Islet of Langerhans (tissue), 1 donor: Measurements from ENCODE around the gene TSPAN7.

Experiments used
- FAIRE-seq: peaks from one replicate; lab custom pipeline; 2011; peaks lifted over from hg19 to GRCh38; lab: Jason Lieb, UNC

TSPAN7 gene

GRCh38 chrX:38561126-38561868, at the start of gene TSPAN7:
TSS of gene TSPAN7 (plus strand) at chrX:38561542. CDS start at chrX:38561547, 5 bp downstream.
- no peak for FAIRE-seq

DNA sequence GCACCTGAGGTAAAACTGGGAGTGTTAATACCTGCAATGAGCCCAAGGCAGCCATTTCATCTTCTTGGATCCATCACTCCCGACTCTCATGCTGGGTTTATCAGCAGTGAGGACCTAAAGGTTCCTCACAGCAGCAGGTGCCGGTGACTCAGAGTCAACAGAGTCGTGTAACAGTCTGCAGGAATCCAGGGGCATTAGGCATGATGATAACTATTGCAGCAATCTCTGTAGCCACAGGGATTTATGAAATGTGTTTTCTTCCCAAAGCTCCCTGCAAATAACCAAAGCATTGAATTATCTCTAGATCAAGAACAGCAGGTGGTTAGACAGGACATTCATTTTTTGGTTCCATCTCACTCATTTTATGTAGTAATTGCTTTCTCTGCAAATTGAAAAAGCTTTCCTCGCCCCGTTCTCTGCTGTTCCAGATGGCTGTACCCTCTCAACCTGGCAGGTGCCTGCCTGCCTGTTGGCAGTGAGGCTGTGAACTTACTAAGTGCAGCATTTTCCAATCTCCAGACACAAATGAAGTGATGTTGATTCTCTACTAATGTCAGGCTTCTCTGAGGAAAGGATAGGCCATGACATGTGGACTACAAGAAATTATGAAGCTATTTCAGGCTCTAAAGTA, 48.1 kb upstream of the TSPAN7 start:
- no peak for FAIRE-seq

DNA sequence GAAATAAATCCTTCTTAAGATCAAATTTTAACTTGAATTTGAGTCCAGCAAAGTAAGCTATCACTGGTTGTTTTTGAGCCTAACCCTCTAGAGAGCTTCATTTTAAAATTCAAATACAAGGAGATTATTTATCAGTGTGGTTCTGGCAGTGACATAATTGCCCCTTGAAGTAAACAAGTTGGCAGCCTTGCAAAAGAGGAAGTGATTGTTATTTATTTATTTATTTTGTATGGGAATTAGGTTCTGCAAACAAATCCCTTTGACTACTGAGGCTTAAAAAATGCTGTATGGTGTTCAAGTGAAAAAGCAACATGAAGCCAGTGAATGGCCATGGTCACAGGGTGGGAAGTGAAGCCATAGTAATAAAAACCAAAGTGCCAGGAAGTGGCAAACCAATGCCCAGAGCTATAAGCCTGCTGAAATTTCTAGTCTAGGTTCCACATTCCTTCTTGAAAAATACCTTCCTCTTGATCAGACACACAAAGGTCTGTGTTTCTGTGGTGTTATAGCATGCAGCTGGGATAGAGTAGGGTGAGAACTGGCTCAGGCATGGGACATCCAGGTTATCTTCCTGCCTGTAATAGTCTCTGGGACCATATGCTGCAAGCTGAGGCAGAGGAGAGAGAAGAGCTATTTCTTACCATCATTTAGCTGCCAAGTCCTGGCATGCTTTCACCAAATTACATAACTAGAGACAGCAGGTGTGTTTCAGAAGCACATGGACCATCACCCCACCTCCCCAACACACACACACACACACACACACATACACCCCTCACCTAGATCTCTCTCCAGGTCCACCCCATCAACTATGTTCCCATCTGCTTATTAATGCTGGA, 47.1 kb upstream of the TSPAN7 start:
- FAIRE-seq, result no peak

GRCh38 chrX:38515291-38515690, 46.1 kb upstream of the TSPAN7 start:
- no peak for FAIRE-seq

GRCh38 chrX:38516196-38516774, 45.1 kb upstream of the TSPAN7 start:
- FAIRE-seq, result no peak

DNA sequence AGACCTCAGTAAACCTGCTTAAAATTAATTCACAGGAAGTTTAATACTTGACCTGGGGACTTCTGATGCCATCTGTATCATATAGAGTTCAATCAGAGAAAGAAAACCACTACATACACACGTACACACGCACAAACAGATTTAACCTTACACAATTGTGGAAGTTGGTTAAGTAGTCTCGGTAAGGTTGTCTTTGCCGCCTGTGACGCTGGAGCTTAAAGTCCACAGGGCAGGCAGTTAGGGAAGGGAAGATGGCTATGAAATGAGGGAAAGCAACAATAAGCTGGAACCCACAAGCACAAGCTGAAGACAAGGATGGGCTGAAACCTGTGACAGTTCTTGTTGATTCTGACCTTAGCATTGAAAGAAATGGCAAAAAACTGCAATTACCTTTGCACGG, 41.7 kb upstream of the TSPAN7 start:
- FAIRE-seq, result no peak

DNA sequence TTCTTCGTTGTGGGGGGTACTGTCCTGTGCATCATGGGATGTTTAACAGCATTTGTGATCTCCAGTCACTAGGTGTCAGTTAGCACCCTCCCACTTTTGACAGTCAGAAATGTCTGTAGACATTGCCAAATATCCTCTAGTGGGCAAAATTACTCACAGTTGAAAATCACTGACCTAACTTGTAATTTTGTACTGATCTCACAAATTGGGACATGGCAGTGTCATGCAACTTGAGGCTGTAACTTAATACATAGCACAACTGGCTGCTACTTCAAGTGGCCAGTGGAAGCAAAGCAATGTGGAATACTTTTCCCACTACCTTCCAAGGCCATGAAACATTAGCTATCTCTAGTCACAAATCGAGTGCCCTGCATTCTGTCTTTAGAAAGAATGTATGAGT, 23.2 kb upstream of the TSPAN7 start:
- FAIRE-seq, result no peak

- no peak for FAIRE-seq
Measured at GRCh38 chrX:38539748-38540147, 21.6 kb upstream of the TSPAN7 start.

- no peak for FAIRE-seq
Measured at GRCh38 chrX:38548508-38548907, 12.8 kb upstream of the TSPAN7 start.

DNA sequence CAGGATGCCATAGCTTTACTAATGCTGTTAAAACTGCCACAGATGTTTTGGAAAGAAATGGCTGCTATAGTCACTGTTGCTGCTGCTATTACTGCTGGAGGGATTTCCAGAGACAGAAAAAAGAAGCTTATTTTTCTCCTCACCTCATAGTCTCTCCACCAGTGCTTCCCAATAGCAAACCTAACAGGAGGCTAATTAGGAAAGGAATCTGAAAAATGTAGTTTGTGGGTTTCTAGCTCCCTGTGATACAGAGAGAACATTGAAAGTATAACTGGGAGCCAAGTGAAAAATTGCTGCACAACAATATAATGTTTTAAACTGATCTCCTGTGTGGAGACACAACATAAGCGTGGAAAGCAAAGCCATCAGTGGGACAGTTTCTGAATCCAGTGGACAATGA, 8.6 kb upstream of the TSPAN7 start:
- no peak for FAIRE-seq

GRCh38 chrX:38558686-38559085, 2.7 kb upstream of the TSPAN7 start:
- FAIRE-seq, result no peak

GRCh38 chrX:38560776-38561125, 591 bp upstream of the TSPAN7 start:
- FAIRE-seq, result peak; percentile 24

DNA sequence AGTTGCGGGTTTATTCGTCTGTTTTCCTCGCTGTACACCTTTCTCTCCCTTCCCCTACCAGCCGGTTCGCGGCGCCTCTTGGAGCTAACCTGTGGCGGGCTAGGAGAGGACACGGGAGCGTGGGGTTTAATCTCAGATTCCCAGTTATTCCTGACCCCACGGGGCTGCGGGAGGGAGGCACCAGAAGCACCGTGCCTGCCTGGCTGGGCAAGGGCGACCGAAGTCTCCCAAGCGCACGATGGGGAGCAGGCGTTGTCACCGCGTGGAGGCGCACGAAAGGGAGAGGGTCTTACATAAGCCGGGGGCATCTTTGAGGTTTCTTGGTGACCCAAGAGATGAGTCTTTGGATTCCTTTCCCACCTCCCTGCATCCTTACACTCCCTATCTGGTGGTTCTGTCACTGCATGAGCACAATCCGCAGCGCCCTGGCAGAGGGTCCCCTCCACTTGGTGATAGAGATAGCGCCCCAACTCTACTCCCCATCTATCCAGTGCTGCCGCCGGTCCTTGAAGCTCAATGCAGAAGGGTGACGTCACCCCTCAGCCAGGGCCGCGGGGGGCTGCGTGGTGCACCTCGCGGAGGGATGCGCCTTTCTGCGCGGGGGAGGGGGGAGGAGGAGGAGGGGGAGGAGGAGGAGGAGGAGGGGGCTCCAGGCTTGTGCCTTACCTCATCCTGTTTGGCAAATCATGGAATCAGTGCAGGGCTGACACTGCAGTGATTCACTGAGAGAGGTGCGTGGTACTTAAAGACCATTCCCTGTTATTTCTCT, 793 bp downstream of the TSPAN7 start:
- no peak for FAIRE-seq

- FAIRE-seq, result no peak
Measured at GRCh38 chrX:38563030-38563429, 1.7 kb downstream of the TSPAN7 start.

DNA sequence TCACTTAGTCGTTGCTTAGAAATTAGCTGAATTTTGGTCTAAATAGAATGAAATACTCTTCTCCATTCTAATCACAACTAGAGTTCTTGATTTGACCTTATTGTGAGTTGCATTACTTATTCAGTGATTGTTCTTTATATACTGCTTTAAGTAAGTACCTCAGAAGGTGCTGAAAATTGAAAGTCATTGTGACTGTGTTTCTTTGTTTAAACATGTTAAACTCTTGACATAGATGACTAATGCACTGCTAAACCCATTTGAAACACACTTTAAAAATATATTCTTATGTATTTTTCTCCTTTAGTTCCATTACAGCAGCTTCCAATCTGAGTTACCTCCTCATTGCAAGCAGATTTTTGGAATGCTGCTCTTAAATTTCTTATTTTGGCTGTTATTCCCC, 9.1 kb downstream of the TSPAN7 start:
- FAIRE-seq, result no peak

DNA sequence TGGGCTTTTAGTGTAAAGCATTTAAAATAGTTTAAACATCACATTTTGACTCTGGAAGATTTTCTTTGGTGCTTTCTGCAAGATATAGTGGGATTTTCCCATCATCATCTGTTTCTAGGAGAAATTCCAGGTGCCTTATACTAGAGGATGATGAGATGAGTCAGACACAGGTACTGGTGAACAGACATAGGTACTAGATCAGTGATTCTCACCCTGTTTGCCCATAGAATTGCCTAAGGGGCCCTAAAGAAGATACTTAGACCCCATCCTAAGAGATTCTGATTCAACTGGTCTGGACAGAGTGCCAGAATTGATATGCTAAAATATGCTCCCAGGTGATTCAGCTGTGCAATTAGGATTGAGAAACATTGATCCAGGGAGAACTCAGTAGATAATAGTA, 9.7 kb downstream of the TSPAN7 start:
- no peak for FAIRE-seq

DNA sequence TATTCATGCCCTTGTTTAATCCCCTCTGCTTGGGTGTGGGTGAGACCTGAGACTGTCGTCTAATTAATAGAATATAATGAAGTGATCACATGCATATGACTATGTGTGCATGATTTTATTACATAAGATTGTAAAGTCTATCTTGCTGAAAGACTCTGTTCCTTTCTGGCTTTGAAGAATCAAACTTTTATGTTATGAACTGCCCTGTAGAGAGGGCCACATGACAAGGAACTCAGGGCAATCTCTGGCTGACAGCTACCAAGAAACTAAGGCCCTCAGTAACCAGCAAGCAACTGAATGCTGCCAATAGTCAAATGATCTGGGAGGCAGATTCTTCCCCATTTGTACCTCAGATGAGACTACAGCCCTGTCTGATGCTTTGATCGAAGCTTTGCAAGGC, 13.5 kb downstream of the TSPAN7 start:
- FAIRE-seq, result no peak

GRCh38 chrX:38575888-38576287, 14.5 kb downstream of the TSPAN7 start:
- peak; percentile 70 for FAIRE-seq

DNA sequence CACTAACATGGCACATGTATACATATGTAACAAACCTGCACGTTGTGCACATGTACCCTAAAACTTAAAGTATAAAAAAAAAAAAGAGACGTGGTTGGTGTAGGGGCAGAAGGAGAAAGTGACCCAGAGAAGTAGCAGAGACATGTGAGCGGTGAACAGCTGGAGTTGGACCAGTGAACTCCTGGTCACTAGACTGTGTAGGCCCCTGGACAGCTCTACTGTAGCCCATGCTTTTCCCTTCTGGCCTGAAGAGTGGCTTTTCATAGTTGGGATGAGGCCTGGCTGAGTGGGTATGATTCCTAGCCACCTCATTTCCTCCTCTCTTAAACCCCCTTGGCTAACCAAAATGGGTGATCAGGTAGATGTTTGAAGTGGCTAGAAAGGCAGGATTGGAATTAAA, 16.4 kb downstream of the TSPAN7 start:
- FAIRE-seq, result no peak

GRCh38 chrX:38578167-38578566, 16.8 kb downstream of the TSPAN7 start:
- FAIRE-seq, result peak; percentile 41

DNA sequence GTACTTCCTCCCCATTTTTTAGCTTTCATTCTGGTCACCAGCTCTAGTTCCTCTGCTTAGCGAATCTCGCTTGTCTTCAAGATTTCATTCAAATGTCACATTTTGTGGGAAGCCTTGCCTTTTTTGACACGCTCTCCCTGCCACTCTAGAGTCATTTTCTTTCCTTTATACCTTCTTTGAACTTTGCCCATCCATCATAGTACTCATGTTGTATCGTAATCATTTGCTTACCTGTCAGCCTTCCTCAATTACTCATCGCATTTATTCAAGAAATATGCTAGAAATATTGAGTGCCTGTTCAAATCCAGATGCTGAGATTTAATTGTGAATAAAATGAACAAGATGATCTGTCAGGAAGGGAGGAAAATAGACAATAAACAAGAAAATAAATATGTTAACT, 21.8 kb downstream of the TSPAN7 start:
- FAIRE-seq, result no peak

- FAIRE-seq, result no peak
Measured at GRCh38 chrX:38594434-38594833, 33.1 kb downstream of the TSPAN7 start.
